ENCODE measurements around the gene DSEL.

- TF ChIP-seq EZH2 (IDR thresholded peaks at IDR 0.05; ENCODE audit: borderline replicate concordance, insufficient read depth, low read depth, low read length, poor library complexity, severe bottlenecking) (no peak), CTCF (IDR thresholded peaks at IDR 0.05) (no peak)
These were observed 30.9 kb downstream of the DSEL start for GRCh38 chr18:67485655-67486054.
